Measurements from ENCODE around the gene PSME2. TPM values are rescaled to one million over a fixed set of nuclear protein-coding genes. Genes with fewer than 3 reads are reported as not detected.

The PSME2 gene
- total RNA-seq, 2 donors from 2014 or later, result 24.6 to 28.8 TPM

DNA sequence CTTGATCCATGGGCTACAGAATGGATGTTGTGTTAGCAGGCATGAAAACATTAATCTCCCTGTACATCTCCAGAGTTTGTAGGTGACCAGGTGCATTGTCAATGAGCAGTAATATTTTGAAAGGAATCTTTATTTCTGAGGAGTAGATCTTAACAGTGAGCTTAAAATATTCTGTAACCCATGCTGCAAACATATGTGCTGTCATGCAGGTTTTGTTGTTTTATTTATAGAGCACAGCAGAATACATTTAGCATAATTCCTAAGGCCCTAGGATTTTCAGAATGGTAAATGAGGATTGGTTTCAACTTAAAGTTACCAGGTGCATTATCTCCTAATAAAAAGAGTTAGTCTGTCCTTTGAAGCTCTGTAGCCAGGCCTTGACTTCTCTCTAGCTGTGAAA lies 19.5 kb downstream of the PSME2 start:
- TF ChIP-seq, protein P1, sequence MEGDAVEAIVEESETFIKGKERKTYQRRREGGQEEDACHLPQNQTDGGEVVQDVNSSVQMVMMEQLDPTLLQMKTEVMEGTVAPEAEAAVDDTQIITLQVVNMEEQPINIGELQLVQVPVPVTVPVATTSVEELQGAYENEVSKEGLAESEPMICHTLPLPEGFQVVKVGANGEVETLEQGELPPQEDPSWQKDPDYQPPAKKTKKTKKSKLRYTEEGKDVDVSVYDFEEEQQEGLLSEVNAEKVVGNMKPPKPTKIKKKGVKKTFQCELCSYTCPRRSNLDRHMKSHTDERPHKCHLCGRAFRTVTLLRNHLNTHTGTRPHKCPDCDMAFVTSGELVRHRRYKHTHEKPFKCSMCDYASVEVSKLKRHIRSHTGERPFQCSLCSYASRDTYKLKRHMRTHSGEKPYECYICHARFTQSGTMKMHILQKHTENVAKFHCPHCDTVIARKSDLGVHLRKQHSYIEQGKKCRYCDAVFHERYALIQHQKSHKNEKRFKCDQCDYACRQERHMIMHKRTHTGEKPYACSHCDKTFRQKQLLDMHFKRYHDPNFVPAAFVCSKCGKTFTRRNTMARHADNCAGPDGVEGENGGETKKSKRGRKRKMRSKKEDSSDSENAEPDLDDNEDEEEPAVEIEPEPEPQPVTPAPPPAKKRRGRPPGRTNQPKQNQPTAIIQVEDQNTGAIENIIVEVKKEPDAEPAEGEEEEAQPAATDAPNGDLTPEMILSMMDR (IDR thresholded peaks at IDR 0.05), result no peak
- Histone ChIP-seq H3K27me3 (replicated peaks; ENCODE audit: insufficient read depth) (no peaks in the 10 kb centered on the region), H3K36me3 (peaks cover 11% of the 10 kb centered on the region), H3K4me3 (no peak overlapping the region), H3K4me1 (ENCODE audit: control insufficient read depth in 1 of 2, low read depth in 2 of 2) (no peaks in the 10 kb centered on the region), H3K9me3 (no peaks in the 10 kb centered on the region), H3K27ac (no peak overlapping the region)
- ATAC-seq (ENCODE audit: insufficient number of reproducible peaks, low FRiP score, low read depth), result no peak
- no peak for DNase-seq (ENCODE audit: low spot score)

DNA sequence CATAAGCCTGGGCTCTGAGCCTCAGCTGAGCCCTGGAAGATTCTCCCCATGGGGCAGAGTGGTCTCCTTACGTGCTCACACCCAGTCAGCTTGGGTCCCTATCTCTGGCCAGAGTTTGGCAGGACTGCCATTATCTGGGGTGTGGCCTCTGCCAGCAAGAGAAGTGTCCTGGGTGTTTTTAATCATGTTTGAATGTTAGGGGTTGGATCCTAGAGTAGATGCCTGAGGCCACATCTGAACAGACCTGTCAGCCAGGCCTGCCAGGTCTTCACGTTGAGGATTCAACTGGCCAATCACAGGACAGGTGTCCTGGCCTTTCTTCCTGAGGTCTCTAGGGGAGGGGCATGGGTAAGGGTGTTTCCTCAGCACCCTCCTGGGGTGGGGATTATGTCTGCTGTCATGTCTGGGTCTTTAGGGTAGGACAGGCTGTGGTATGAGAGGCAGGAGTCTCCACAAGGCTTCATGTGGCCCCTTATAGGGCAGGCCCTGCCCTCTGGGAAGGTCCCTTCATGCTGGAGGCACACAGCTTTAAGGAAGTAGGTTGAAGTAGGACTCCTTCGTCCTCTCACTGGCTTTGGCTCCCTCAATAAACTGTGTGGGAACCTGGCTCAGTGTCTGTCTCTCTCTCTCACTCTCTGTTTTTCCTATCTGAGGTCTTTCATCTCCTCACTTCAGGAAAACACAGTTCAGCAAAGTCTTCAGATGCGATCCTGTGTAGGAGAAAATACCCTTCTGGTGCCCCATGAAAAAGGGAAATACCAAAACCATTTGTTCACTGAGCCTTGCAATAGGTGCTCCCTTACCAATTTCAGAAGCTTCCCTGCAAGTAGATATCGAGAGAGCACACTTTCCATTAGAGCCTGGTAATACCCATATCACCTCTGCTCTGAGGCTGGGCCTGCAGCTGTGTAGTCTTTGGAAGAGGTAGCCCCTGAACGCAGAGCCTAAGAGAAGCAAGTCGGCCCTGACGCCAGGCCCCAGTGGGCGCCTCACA lies 22.7 kb downstream of the PSME2 start:
- no peak for ATAC-seq (ENCODE audit: insufficient number of reproducible peaks, low FRiP score, low read depth)
- no peaks in the 10 kb centered on the region for H3K9me3 ChIP-seq
- peaks cover 37% of the 10 kb centered on the region for H3K36me3 ChIP-seq
- H3K4me1 ChIP-seq (ENCODE audit: control insufficient read depth in 1 of 2, low read depth in 2 of 2), result no peaks in the 10 kb centered on the region
- no peaks in the 10 kb centered on the region for H3K27me3 ChIP-seq (replicated peaks; ENCODE audit: insufficient read depth)
- DNase-seq (ENCODE audit: low spot score), result no peak
- H3K4me3 ChIP-seq, result no peak overlapping the region
- TF ChIP-seq, protein P1 (IDR thresholded peaks at IDR 0.05), result no peak
- no peak overlapping the region for H3K27ac ChIP-seq

DNA sequence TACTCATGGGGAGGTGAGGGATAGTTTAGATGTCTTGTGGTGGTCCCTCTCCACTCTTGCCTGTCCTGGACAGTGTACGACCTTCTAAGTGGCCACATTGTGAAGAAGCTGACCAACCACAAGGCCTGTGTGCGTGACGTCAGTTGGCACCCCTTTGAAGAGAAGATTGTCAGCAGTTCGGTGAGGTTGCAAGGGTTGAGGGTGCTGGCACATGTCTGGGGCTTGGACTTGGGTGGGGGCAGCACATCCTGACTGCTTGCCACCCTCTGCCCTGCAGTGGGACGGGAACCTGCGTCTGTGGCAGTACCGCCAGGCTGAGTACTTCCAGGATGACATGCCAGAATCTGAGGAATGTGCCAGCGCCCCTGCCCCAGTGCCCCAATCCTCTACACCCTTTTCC lies 23.5 kb downstream of the PSME2 start:
- Histone ChIP-seq H3K4me3 (no peak overlapping the region), H3K4me1 (ENCODE audit: control insufficient read depth in 1 of 2, low read depth in 2 of 2) (no peaks in the 10 kb centered on the region), H3K27ac (no peak overlapping the region), H3K36me3 (peaks cover 37% of the 10 kb centered on the region), H3K9me3 (no peaks in the 10 kb centered on the region), H3K27me3 (replicated peaks; ENCODE audit: insufficient read depth) (no peaks in the 10 kb centered on the region)
- TF ChIP-seq, protein P1 (IDR thresholded peaks at IDR 0.05), result no peak
- no peak for DNase-seq (ENCODE audit: low spot score)
- ATAC-seq (ENCODE audit: insufficient number of reproducible peaks, low FRiP score, low read depth), result no peak

DNA sequence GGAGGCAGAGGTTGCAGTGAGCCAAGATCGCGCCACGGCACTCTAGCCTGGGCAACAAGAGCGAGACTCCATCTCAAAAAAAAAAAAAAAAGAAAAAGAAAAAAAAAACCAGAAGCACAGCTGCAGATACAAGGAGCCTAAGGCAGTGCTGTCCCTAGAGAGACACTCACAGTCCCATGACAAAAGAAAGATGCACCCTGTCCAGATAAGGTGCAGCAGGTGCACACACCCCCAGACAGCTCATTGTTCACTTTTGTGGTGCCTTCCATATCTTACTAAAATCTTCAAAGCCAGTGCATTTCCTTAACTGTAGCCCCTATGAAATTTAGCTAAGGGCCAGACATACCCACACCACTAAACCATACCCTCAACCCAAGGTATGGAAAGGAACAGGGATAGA lies 24.0 kb downstream of the PSME2 start:
- H3K4me1 ChIP-seq (ENCODE audit: control insufficient read depth in 1 of 2, low read depth in 2 of 2), result no peaks in the 10 kb centered on the region
- H3K27me3 ChIP-seq (replicated peaks; ENCODE audit: insufficient read depth), result no peaks in the 10 kb centered on the region
- ATAC-seq (ENCODE audit: insufficient number of reproducible peaks, low FRiP score, low read depth), result no peak
- no peak overlapping the region for H3K27ac ChIP-seq
- TF ChIP-seq, protein P1 (IDR thresholded peaks at IDR 0.05), result no peak
- H3K36me3 ChIP-seq, result peaks cover 37% of the 10 kb centered on the region
- DNase-seq (ENCODE audit: low spot score), result no peak
- H3K9me3 ChIP-seq, result no peaks in the 10 kb centered on the region
- H3K4me3 ChIP-seq, result no peak overlapping the region

DNA sequence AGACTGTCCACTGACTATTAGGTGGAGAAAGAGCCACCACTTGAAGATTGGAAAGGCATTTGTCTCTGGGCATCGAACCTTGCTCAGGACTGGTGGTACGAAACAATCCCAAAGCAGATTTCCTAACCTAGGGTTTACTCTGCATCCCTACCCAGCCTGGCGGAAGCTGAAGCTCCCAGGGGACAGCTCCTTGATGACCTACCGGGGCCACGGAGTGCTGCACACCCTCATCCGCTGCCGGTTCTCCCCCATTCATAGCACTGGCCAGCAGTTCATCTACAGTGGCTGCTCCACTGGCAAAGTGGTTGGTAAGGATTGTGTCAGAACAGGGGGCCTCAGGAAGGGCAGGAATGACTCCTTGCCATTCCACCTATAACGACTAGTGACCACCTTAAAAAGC lies 25.2 kb downstream of the PSME2 start:
- no peak for DNase-seq (ENCODE audit: low spot score)
- H3K4me3 ChIP-seq, result no peak overlapping the region
- H3K27ac ChIP-seq, result no peak overlapping the region
- peaks cover 37% of the 10 kb centered on the region for H3K36me3 ChIP-seq
- no peaks in the 10 kb centered on the region for H3K9me3 ChIP-seq
- TF ChIP-seq, protein P1 (IDR thresholded peaks at IDR 0.05), result no peak
- H3K27me3 ChIP-seq (replicated peaks; ENCODE audit: insufficient read depth), result no peaks in the 10 kb centered on the region
- no peak for ATAC-seq (ENCODE audit: insufficient number of reproducible peaks, low FRiP score, low read depth)
- peaks cover under 1 to 10% of the 10 kb centered on the region in 2 donors for H3K4me1 ChIP-seq (ENCODE audit: control insufficient read depth in 1 of 2, low read depth in 2 of 2)

Data from thoracic aorta (tissue), 2 donors.